Neural cell (in vitro differentiated cells): Measurements from ENCODE around the gene CBX6. TPM values are rescaled to one million over a fixed set of nuclear protein-coding genes. Genes with fewer than 3 reads are reported as not detected.

Experiments used
- H2AFZ ChIP-seq: fragments of 200-600, 300-800 bp; sonication (generic), shearing (Covaris generic); 2 replicates; pipeline ENCODE4 v1.6.0; 2014; ENCODE audit warnings: low read depth, mild to moderate bottlenecking, antibody characterized with exemption, low read length, moderate library complexity
- H3F3A ChIP-seq: fragments of 200-600 bp; shearing (Covaris generic); 2 replicates; pipeline ENCODE4 v1.6.1; 2016; ENCODE audit warnings: mild to moderate bottlenecking, moderate library complexity, mixed read lengths, antibody characterized with exemption, low read length; ENCODE audit not compliant: insufficient read depth, poor library complexity, severe bottlenecking
- H3K27ac ChIP-seq: fragments of 200-600, 300-800 bp; sonication (generic), shearing (Covaris generic); 2 replicates; pipeline ENCODE4 v1.5.1; 2014; ENCODE audit warnings: mild to moderate bottlenecking, low read length, moderate library complexity
- H3K27me3 ChIP-seq: fragments of 300-800, 200-600 bp; sonication (generic), shearing (Covaris generic); 2 replicates; pipeline ENCODE4 v1.6.0; 2014; ENCODE audit warnings: mild to moderate bottlenecking, low read depth, low read length, moderate library complexity; ENCODE audit not compliant: insufficient read depth
- H3K36me3 ChIP-seq: fragments of 300-800, 200-600 bp; sonication (generic), shearing (Covaris generic); 2 replicates; pipeline ENCODE4 v1.5.1; 2014; ENCODE audit warnings: mild to moderate bottlenecking, antibody characterized with exemption, low read length, moderate library complexity; ENCODE audit not compliant: insufficient read depth
- H3K4me2 ChIP-seq: fragments of 300-800, 200-600 bp; sonication (generic), shearing (Covaris generic); 2 replicates; pipeline ENCODE4 v1.6.0; 2014; ENCODE audit warnings: mild to moderate bottlenecking, low read length
- H3K4me3 ChIP-seq: fragments of 300-800, 200-600 bp; sonication (generic), shearing (Covaris generic); 2 replicates; pipeline ENCODE4 v1.5.1; 2014; ENCODE audit warnings: mild to moderate bottlenecking, low read length, moderate library complexity
- H3K79me2 ChIP-seq: fragments of 200-600 bp; shearing (Covaris generic); replicated peaks from 2 replicates; pipeline ENCODE4 v1.6.0; 2014; ENCODE audit warnings: mild to moderate bottlenecking, low read length, moderate library complexity; ENCODE audit not compliant: insufficient read depth
- H3K9ac ChIP-seq: fragments of 300-800, 200-600 bp; sonication (generic), shearing (Covaris generic); 2 replicates; pipeline ENCODE4 v1.6.1; 2016; ENCODE audit warnings: mild to moderate bottlenecking, low read length, mixed read lengths
- H3K9me2 ChIP-seq: fragments of 200-600 bp; shearing (Covaris generic); 2 replicates; pipeline ENCODE4 v1.6.1; 2016; ENCODE audit warnings: mild to moderate bottlenecking, low read length, mixed read lengths; ENCODE audit not compliant: insufficient read depth
- H3K9me3 ChIP-seq: fragments of 200-600, 300-800 bp; sonication (generic), shearing (Covaris generic); 2 replicates; pipeline ENCODE4 v1.6.1; 2016; ENCODE audit warnings: mild to moderate bottlenecking, mixed run types, low read length, moderate library complexity, mixed read lengths
- H4K20me1 ChIP-seq: fragments of 200-600 bp; shearing (Covaris generic); 2 replicates; pipeline ENCODE4 v1.6.1; 2016; ENCODE audit warnings: mild to moderate bottlenecking, mixed run types; ENCODE audit not compliant: insufficient read depth
- POLR2AphosphoS5 ChIP-seq: IDR thresholded peaks from 2 replicates; pipeline ENCODE4 v1.6.1; 2012
- SMC3 ChIP-seq: fragments of 450-650 bp; conservative IDR thresholded peaks from 2 replicates; pipeline ENCODE4 v1.6.1; 2014; ENCODE audit warnings: antibody characterized with exemption, mild to moderate bottlenecking, moderate library complexity; ENCODE audit not compliant: poor library complexity
- polyA plus RNA-seq: library from polyadenylated mRNA; depleted of rRNA; stranded (reverse); fragments of >200 nt; gene quantifications from 2 replicates; pipeline ENCODE4 v1.2.3, GENCODE V29; 2014
- TF ChIP-seq, protein P1 (sequence below): fragments of 450-650 bp; IDR thresholded peaks from 2 replicates; pipeline ENCODE4 v1.5.1; 2014; ENCODE audit warnings: antibody characterized with exemption, mild to moderate bottlenecking, moderate library complexity; ENCODE audit not compliant: poor library complexity, severe bottlenecking
- TF ChIP-seq, protein P2 (sequence below): IDR thresholded peaks from 2 replicates; pipeline ENCODE4 v1.6.1; 2012; ENCODE audit warnings: borderline replicate concordance

The CBX6 gene
- polyA plus RNA-seq, 1 donor from 2014 or later = 13.0 TPM

DNA sequence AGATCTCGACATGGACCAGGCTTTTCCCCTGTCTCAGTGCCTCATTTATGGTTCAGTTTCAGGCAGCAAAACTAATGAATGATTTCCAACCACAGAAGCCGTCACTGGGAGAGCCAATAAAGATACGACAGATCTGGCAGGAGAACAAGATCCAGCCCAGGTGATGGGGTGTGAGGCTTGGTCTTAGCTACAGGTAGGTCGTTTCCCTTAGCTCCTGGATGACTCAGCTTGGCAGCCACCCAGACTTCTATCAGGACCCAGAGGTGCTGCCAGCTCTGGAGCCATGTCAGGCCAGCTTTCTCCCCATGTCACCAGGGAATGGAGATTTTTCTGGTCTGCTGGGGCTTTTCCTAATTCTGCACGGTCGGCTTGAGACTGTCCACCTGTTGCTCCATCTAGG, 49.1 kb upstream of the CBX6 start:
- H3K36me3 ChIP-seq = no peaks in the 10 kb centered on the region
- H3K9me2 ChIP-seq = no peaks in the 10 kb centered on the region
- TF ChIP-seq, protein P1, sequence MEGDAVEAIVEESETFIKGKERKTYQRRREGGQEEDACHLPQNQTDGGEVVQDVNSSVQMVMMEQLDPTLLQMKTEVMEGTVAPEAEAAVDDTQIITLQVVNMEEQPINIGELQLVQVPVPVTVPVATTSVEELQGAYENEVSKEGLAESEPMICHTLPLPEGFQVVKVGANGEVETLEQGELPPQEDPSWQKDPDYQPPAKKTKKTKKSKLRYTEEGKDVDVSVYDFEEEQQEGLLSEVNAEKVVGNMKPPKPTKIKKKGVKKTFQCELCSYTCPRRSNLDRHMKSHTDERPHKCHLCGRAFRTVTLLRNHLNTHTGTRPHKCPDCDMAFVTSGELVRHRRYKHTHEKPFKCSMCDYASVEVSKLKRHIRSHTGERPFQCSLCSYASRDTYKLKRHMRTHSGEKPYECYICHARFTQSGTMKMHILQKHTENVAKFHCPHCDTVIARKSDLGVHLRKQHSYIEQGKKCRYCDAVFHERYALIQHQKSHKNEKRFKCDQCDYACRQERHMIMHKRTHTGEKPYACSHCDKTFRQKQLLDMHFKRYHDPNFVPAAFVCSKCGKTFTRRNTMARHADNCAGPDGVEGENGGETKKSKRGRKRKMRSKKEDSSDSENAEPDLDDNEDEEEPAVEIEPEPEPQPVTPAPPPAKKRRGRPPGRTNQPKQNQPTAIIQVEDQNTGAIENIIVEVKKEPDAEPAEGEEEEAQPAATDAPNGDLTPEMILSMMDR = no peak
- TF ChIP-seq, protein P2, sequence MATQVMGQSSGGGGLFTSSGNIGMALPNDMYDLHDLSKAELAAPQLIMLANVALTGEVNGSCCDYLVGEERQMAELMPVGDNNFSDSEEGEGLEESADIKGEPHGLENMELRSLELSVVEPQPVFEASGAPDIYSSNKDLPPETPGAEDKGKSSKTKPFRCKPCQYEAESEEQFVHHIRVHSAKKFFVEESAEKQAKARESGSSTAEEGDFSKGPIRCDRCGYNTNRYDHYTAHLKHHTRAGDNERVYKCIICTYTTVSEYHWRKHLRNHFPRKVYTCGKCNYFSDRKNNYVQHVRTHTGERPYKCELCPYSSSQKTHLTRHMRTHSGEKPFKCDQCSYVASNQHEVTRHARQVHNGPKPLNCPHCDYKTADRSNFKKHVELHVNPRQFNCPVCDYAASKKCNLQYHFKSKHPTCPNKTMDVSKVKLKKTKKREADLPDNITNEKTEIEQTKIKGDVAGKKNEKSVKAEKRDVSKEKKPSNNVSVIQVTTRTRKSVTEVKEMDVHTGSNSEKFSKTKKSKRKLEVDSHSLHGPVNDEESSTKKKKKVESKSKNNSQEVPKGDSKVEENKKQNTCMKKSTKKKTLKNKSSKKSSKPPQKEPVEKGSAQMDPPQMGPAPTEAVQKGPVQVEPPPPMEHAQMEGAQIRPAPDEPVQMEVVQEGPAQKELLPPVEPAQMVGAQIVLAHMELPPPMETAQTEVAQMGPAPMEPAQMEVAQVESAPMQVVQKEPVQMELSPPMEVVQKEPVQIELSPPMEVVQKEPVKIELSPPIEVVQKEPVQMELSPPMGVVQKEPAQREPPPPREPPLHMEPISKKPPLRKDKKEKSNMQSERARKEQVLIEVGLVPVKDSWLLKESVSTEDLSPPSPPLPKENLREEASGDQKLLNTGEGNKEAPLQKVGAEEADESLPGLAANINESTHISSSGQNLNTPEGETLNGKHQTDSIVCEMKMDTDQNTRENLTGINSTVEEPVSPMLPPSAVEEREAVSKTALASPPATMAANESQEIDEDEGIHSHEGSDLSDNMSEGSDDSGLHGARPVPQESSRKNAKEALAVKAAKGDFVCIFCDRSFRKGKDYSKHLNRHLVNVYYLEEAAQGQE = no peak
- no peak overlapping the region for H3K9ac ChIP-seq
- no peaks in the 10 kb centered on the region for H3K79me2 ChIP-seq
- H3K9me3 ChIP-seq = no peaks in the 10 kb centered on the region
- no peak overlapping the region for H3K27ac ChIP-seq
- no peak overlapping the region for H3K4me2 ChIP-seq
- no peaks in the 10 kb centered on the region for H3K27me3 ChIP-seq
- H3F3A ChIP-seq = no peaks in the 10 kb centered on the region
- H4K20me1 ChIP-seq = no peaks in the 10 kb centered on the region
- no peak overlapping the region for H3K4me3 ChIP-seq
- no peak overlapping the region for H2AFZ ChIP-seq

DNA sequence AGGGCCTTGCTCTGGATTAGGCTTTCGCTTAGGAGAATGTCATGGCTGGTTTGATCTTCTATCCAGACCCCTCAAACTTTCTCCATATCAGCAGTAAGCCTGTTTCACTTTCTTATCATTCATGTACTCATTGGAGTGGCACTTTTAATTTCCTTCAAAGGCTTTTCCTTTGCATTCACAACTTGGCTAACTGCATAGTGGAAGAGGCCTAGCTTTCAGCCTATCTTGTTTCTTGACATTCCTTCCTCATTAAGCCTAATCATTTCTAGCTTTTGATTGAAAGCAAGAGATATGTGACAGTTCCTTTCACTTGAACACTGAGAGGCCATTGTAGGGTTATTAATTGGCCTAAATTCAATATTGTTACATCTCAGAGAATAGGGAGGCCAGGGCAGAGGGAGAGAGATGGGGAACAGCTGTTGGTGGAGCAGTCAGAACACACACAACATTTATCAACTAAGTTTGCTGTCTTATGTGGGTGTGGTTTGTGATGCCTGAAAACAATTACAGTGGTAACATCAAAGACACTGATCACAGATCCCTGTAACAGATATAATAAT, 47.7 kb upstream of the CBX6 start:
- TF ChIP-seq POLR2AphosphoS5 (no peak), SMC3 (no peak)
- H3K4me2 ChIP-seq = no peak overlapping the region

DNA sequence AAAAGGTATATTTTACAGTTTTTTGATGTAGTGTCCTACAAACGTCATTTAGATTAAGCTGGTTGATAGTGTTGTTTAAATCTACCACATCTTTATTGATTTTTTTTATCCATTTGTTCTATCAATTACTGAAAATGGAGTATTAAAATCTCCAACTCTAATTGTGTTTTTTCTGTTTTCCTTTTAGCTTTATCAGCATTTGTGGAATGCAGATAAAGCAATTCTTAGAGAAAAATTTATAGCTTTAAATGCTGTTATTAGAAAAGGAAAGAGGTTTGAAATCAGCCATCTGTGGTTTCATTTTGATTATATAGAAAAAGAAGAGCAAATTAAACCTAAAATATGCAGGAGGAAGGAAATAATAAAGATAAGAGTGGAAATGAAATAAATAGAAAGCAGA, 39.4 kb upstream of the CBX6 start:
- Histone ChIP-seq H3K36me3 (no peaks in the 10 kb centered on the region), H3K27ac (no peak overlapping the region), H3K4me3 (no peak overlapping the region), H4K20me1 (no peaks in the 10 kb centered on the region), H3F3A (no peaks in the 10 kb centered on the region), H3K79me2 (no peaks in the 10 kb centered on the region), H3K27me3 (peaks cover 4% of the 10 kb centered on the region), H3K9me3 (no peaks in the 10 kb centered on the region), H3K4me2 (no peak overlapping the region), H2AFZ (no peak overlapping the region), H3K9me2 (no peaks in the 10 kb centered on the region), H3K9ac (no peak overlapping the region)
- TF ChIP-seq POLR2AphosphoS5 (no peak), SMC3 (no peak)

More for the DNA sequence above, 47.7 kb upstream of the CBX6 start:
- Histone ChIP-seq H3K27me3 (no peaks in the 10 kb centered on the region), H3K27ac (no peak overlapping the region), H3K9me3 (no peaks in the 10 kb centered on the region), H3F3A (no peaks in the 10 kb centered on the region), H3K9ac (no peak overlapping the region), H3K79me2 (no peaks in the 10 kb centered on the region), H4K20me1 (no peaks in the 10 kb centered on the region), H3K4me3 (no peak overlapping the region), H3K36me3 (no peaks in the 10 kb centered on the region), H3K9me2 (no peaks in the 10 kb centered on the region), H2AFZ (no peak overlapping the region)
